A549 (cell line): ENCODE data around the gene CEP112. TPM values are rescaled to one million over a fixed set of nuclear protein-coding genes. Genes with fewer than 3 reads are reported as not detected.
A peak's percentile ranks its signal among the peaks of the same experiment; 100 is the strongest.

Source experiments
- ATAC-seq, 2 experiments: fragments of 200-7000 bp in 1 of 2; fragments of >200 bp in 1 of 2; cut with Nextera tagmentation in 1 of 2; cut with Tn5 transposase in 1 of 2; 3 replicates each; pipeline versions ENCODE4 v1.8.0 to v1.9.1; 2018 to 2020; ENCODE audit warnings: mild to moderate bottlenecking in 1 of 2, moderate library complexity in 1 of 2
- CTCF ChIA-PET: fragments of 300-600 bp; sonication (Branson Sonifier 250); formaldehyde crosslinking; extraction: SDS; loops from one replicate; lab custom pipeline; 2021; ENCODE audit warnings: antibody characterized with exemption, inconsistent platforms; lab: Yijun Ruan, JAX
- POLR2A ChIA-PET: fragments of 350-600 bp; formaldehyde crosslinking; extraction: SDS; loops from one replicate; lab custom pipeline; 2021; ENCODE audit warnings: antibody characterized with exemption, inconsistent platforms; lab: Yijun Ruan, JAX
- DNase-seq, 2 experiments: peaks; one replicate each; pipeline versions ENCODE4 v3.0.0 to v3.0.0-alpha.2; 2011 to 2016; ENCODE audit warnings: low read depth in 1 of 2, low spot score in 1 of 2
- FAIRE-seq: peaks from 2 replicates; lab custom pipeline; 2011; peaks lifted over from hg19 to GRCh38; lab: Jason Lieb, UNC
- H3K27ac ChIP-seq, 2 experiments: fragments of >200 bp; sonication (Bioruptor Twin); formaldehyde crosslinking; 3 replicates each; pipeline ENCODE4 v1.5.1; 2016 to 2017
- H3K4me1 ChIP-seq: fragments of >200 bp; sonication (Bioruptor Twin); formaldehyde crosslinking; 3 replicates; pipeline ENCODE4 v1.6.1; 2016
- H3K4me2 ChIP-seq: fragments of >200 bp; sonication (Bioruptor Twin); formaldehyde crosslinking; 3 replicates; pipeline ENCODE4 v1.6.1; 2016
- H3K4me3 ChIP-seq: fragments of >200 bp; sonication (Bioruptor Twin); formaldehyde crosslinking; 3 replicates; pipeline ENCODE4 v1.5.1; 2016
- H3K9me3 ChIP-seq: fragments of >200 bp; sonication (Bioruptor Twin); formaldehyde crosslinking; 3 replicates; pipeline ENCODE4 v1.6.1; 2016
- CBX2 ChIP-seq: fragments of 200-600 bp; sonication (generic); IDR thresholded peaks from 2 replicates; pipeline ENCODE4 v1.6.1; 2016; ENCODE audit warnings: low read depth, mild to moderate bottlenecking, borderline replicate concordance
- CBX8 ChIP-seq: fragments of 200-600 bp; sonication (generic); IDR thresholded peaks from 2 replicates; pipeline ENCODE4 v1.6.1; 2016
- CEBPB ChIP-seq, 2 experiments: fragments of >200 bp in 1 of 2; sonication (Bioruptor Twin) in 1 of 2; formaldehyde crosslinking in 1 of 2; IDR thresholded peaks; 2 replicates each; pipeline ENCODE4 v1.6.1; 2012 to 2016
- CHD4 ChIP-seq: fragments of 200-600 bp; sonication (generic); IDR thresholded peaks from 2 replicates; pipeline ENCODE4 v1.6.1; 2016; ENCODE audit warnings: antibody characterized with exemption, mild to moderate bottlenecking, borderline replicate concordance
- E2F6 ChIP-seq: IDR thresholded peaks from 2 replicates; pipeline ENCODE4 v1.6.1; 2012; ENCODE audit warnings: low read depth, borderline replicate concordance
- EHMT2 ChIP-seq: fragments of 200-600 bp; sonication (generic); IDR thresholded peaks from 2 replicates; pipeline ENCODE4 v1.6.1; 2016; ENCODE audit warnings: antibody characterized with exemption, low read depth, mild to moderate bottlenecking, moderate library complexity
- FOSB ChIP-seq: fragments of 250-450 bp; sonication (Bioruptor Pico); IDR thresholded peaks from 2 replicates; pipeline ENCODE4 v1.5.0; 2020; ENCODE audit warnings: mild to moderate bottlenecking, moderate library complexity
- FOXS1 ChIP-seq: fragments of 250-450 bp; sonication (Bioruptor Pico); IDR thresholded peaks from 2 replicates; pipeline ENCODE4 v1.5.0; 2020; ENCODE audit warnings: mild to moderate bottlenecking, moderate library complexity
- HDAC2 ChIP-seq: fragments of 200-600 bp; sonication (generic); IDR thresholded peaks from 2 replicates; pipeline ENCODE4 v1.6.1; 2016
- HEYL ChIP-seq: fragments of 250-450 bp; sonication (Bioruptor Pico); IDR thresholded peaks from 2 replicates; pipeline ENCODE4 v1.8.0; 2021; ENCODE audit warnings: mild to moderate bottlenecking, moderate library complexity
- KDM1A ChIP-seq: fragments of 200-600 bp; sonication (generic); IDR thresholded peaks from 2 replicates; pipeline ENCODE4 v1.6.1; 2016; ENCODE audit warnings: low read depth, mild to moderate bottlenecking
- MAFK ChIP-seq: fragments of 450-650 bp; IDR thresholded peaks from 2 replicates; pipeline ENCODE4 v1.6.1; 2014; ENCODE audit not compliant: partially characterized antibody
- MYC ChIP-seq: IDR thresholded peaks from 2 replicates; pipeline ENCODE4 v1.6.1; 2012; ENCODE audit warnings: mild to moderate bottlenecking, inconsistent platforms, low read length, improper control_type of control experiment, borderline replicate concordance
- NFE2L2 ChIP-seq: fragments of 150-350 bp; conservative IDR thresholded peaks from 2 replicates; pipeline ENCODE4 v1.6.1; 2014; ENCODE audit warnings: low read length
- NPAS2 ChIP-seq: fragments of 250-450 bp; sonication (Bioruptor Pico); IDR thresholded peaks from 2 replicates; pipeline ENCODE4 v1.8.0; 2022; ENCODE audit warnings: mild to moderate bottlenecking, moderate library complexity, borderline replicate concordance
- RCOR1 ChIP-seq: fragments of 150-350 bp; IDR thresholded peaks from 2 replicates; pipeline ENCODE4 v1.6.1; 2014; ENCODE audit warnings: antibody characterized with exemption, low read length, low read depth
- REST ChIP-seq: fragments of 200-600 bp; sonication (generic); IDR thresholded peaks from 2 replicates; pipeline ENCODE4 v1.6.1; 2016; ENCODE audit warnings: antibody characterized with exemption, mild to moderate bottlenecking, moderate library complexity
- RNF2 ChIP-seq: fragments of 200-600 bp; sonication (generic); IDR thresholded peaks from 2 replicates; pipeline ENCODE4 v1.6.1; 2016; ENCODE audit warnings: low read depth, mild to moderate bottlenecking, antibody characterized with exemption, moderate library complexity, borderline replicate concordance
- SMC3 ChIP-seq: fragments of >200 bp; sonication (Bioruptor Twin); formaldehyde crosslinking; IDR thresholded peaks from 3 replicates; pipeline ENCODE4 v1.6.1; 2018; ENCODE audit warnings: inconsistent platforms
- TP53 ChIP-seq: fragments of 250-450 bp; sonication (Bioruptor Pico); IDR thresholded peaks from 2 replicates; pipeline ENCODE4 v1.5.0; 2021; ENCODE audit warnings: mild to moderate bottlenecking, moderate library complexity
- ZC3H11A ChIP-seq: fragments of 450-650 bp; IDR thresholded peaks from 2 replicates; pipeline ENCODE4 v1.6.1; 2014; ENCODE audit warnings: antibody characterized with exemption, mild to moderate bottlenecking
- ZSCAN20 ChIP-seq: fragments of 250-450 bp; sonication (Bioruptor Pico); IDR thresholded peaks from 2 replicates; pipeline ENCODE4 v1.8.0; 2022; ENCODE audit warnings: mild to moderate bottlenecking, moderate library complexity
- WGBS: methylation state at CpG from one replicate; pipeline ENCODE4 v1.1.6; 2017; ENCODE audit errors: missing lambda C conversion rate; 5-methylcytosine and 5-hydroxymethylcytosine counted together
- polyA plus RNA-seq, 4 experiments: library from polyadenylated mRNA; depleted of rRNA in 3 of 4; stranded (reverse); fragments of >200 nt; fragmentation: RNase III in 1 of 4; extraction: RNeasy Plus Mini Kit Qiagen cat#74134 plus additional on column Dnase treatment in 1 of 4; gene quantifications; 2 replicates in 3 of 4; 3 replicates in 1 of 4; pipeline ENCODE4 v1.2.3, GENCODE V29; 2011 to 2017

CEP112 gene
- polyA plus RNA-seq, 2 of the 4 experiments (the other 2 are of a cell fraction), result 9.6 to 15.2 TPM

DNA sequence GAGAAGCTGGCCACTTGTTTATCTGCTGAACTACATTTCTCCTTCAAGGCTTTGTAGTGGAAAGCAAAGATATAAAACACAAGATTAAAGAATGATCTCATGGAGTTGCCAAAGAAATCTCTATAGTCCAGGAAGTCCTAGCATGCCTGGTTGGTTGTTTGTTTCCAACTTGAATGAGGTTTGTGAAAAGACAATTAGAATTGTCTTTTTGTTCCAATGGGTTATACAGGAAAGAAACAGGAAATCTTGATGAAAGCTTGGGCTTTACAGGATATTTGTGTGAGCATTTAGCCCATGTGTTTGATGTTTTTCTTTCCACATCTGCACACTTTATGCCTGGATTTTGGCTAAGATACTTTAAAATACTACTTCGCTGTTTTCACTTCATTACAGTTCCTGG lies 273.4 kb downstream of the CEP112 start:
- CTCF ChIA-PET, result interaction anchor here (0.6 to 1.0 kb wide), 3 partner anchors 24 to 624 kb away, joined by 3 read pairs; no protein-coding TSS in a partner anchor
- TF ChIP-seq HDAC2, result no peak
- TF ChIP-seq, all 56 proteins: peak for 0
- FAIRE-seq, result peak; percentile 91
- Histone ChIP-seq H3K9me3 (no peaks in the 10 kb centered on the region), H3K4me3 (no peak overlapping the region), H3K27ac (no peak overlapping the region), H3K4me2 (no peak overlapping the region), H3K4me1 (no peaks in the 10 kb centered on the region)
- no peak for DNase-seq
- no peak for ATAC-seq
- POLR2A ChIA-PET, result no interaction called here
- 96% methylated on average over 1 of the region's 1 CpG for WGBS

DNA sequence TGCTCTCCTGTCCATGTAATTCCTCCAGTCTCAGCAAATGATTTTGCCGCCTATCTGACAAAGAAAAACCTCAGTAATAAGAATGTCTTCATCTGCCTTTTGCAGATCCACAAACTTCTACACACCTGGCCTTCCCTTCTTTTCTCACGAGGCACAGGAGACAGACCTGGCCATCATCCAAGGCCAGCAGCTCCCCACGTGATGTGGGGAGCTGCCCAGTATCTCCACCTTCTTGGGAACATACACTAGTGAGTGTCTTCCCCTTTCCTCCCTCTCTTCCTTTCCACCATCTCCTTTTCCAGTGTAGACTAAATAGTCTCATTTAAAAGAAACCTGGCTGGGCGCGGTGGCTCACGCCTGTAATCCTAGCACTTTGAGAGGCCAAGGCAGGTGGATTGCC lies 274.4 kb downstream of the CEP112 start:
- POLR2A ChIA-PET, result no interaction called here
- Histone ChIP-seq H3K4me1 (no peaks in the 10 kb centered on the region), H3K9me3 (no peaks in the 10 kb centered on the region), H3K4me3 (no peak overlapping the region), H3K4me2 (no peak overlapping the region), H3K27ac (no peak overlapping the region)
- no peak for DNase-seq
- CTCF ChIA-PET, result no interaction called here
- no peak for FAIRE-seq
- WGBS, result 87% methylated on average over 6 of the region's 6 CpGs
- TF ChIP-seq CBX8 (no peak), FOXS1 (CRISPR knock-in tag) (no peak), TP53 (no peak), CEBPB (IDR thresholded peaks at IDR 0.05) (no peak), ZC3H11A (no peak), HEYL (no peak), FOSB (CRISPR knock-in tag) (no peak), REST (no peak), NPAS2 (CRISPR knock-in tag) (no peak), CHD4 (no peak), RNF2 (no peak), KDM1A (no peak), NFE2L2 (no peak), EHMT2 (no peak), MAFK (no peak), SMC3 (no peak), E2F6 (no peak), MYC (no peak), CBX2 (no peak), RCOR1 (no peak)
- no peak for ATAC-seq

DNA sequence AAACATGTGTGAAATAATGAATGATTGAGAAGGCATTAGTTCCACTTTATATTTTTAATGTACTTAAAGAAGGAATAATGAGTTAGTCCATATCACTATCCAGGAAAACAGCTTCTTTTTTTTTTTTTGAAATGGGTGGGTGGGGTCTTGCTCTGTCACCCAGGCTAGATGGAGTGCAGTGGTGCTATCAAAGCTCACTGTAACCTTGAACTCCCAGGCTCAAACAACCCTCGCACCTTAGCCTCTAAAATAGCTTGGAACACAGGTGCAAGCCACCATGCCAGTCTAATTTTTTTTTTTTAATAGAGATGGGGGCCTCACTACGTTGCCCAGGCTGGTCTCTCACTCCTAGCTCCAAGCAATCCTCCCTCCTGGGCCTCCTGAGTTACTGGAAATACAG lies 275.5 kb downstream of the CEP112 start:
- TF ChIP-seq KDM1A (no peak), TP53 (no peak), CHD4 (no peak), ZSCAN20 (CRISPR knock-in tag) (no peak), FOXS1 (CRISPR knock-in tag) (no peak)
- no peak overlapping the region for H3K4me2 ChIP-seq
- no peak for FAIRE-seq
- DNase-seq, result no peak
- H3K27ac ChIP-seq, result no peak overlapping the region
- ChIA-PET CTCF (interaction anchor here (0.6 to 0.8 kb wide), 3 partner anchors 20 to 622 kb away, joined by 3 to 4 read pairs (median 3); no protein-coding TSS in a partner anchor), POLR2A (no interaction called here)
- no peak for ATAC-seq
- H3K9me3 ChIP-seq, result no peaks in the 10 kb centered on the region; the same call in 2 of the 3 replicates
- WGBS, result 83% methylated on average over 2 of the region's 2 CpGs
- no peaks in the 10 kb centered on the region for H3K4me1 ChIP-seq
- no peak overlapping the region for H3K4me3 ChIP-seq
